Measurements from ENCODE around the gene CIB1. TPM values are rescaled to one million over a fixed set of nuclear protein-coding genes. Genes with fewer than 3 reads are reported as not detected.

CIB1 gene
- polyA plus RNA-seq, 1 of the 3 experiments (the other 2 are of a cell fraction): 87.9 TPM

DNA sequence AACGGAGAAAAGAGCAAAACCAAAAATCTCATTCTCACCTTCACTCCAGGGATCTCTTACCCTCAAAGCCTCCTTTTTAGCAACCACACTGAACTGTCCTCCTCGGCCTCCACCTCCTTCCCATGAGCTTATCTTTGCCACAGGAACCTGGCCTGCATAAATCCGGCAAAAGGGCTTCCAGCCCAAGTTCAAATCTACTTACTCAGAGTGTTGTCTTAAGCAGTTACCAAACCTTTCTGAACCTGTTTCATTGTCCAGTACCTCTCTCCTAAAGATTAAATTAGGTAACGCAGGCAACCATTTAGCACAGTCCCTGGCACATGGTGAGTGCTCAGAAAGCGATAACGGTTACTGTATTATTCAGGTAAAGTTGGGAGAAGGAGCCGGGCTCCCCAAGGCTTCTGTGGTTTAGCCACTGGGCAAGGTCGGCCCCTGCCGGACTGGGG is 777 bp downstream of the CIB1 start:
- CTCF ChIA-PET: interaction anchor here (0.8 to 5.4 kb wide), 20 partner anchors 11 to 237 kb away, joined by 3 to 35 read pairs (median 4); partner anchors contain the start of gene TTLL13
- 29% methylated on average over 6 of the region's 9 CpGs for WGBS (ENCODE audit: low lambda C conversion rate)
- Histone ChIP-seq H3K9me2 (no peaks in the 10 kb centered on the region), H4K20me1 (ENCODE audit: insufficient read depth) (no peaks in the 10 kb centered on the region), H3K9ac (peak overlapping the region; percentile 89), H2AFZ (ENCODE audit: low read depth) (no peak overlapping the region; the same call in 1 of the 2 replicates), H3K27me3 (ENCODE audit: insufficient read depth) (no peaks in the 10 kb centered on the region), H3K36me3 (replicated peaks in 1 of 2; ENCODE audit: control insufficient read depth in 1 of 2, insufficient read depth in 2 of 2, low read length in 1 of 2) (peaks cover 6 to 33% of the 10 kb centered on the region in 2 experiments), H3K79me2 (ENCODE audit: insufficient read depth) (peaks cover 26% of the 10 kb centered on the region), H3K9me3 (no peaks in the 10 kb centered on the region), H3F3A (replicated peaks; ENCODE audit: insufficient read depth) (no peaks in the 10 kb centered on the region), H3K27ac (ENCODE audit: low read depth in 2 of 2, low read length in 1 of 2) (peak overlapping the region in 1 of 2 experiments; percentile 92; a peak in 3 of 4 replicates), H3K4me1 (ENCODE audit: control insufficient read depth in 1 of 2, insufficient read depth in 2 of 2, low read depth in 1 of 2, low read length in 1 of 2) (peaks cover 5 to 9% of the 10 kb centered on the region in 2 experiments; a peak in 2 of 4 replicates), H3K4me3 (ENCODE audit: low read depth in 2 of 2, low read length in 1 of 2) (peak overlapping the region; percentile 71 to 74), H3K4me2 (peak overlapping the region; percentile 77)
- no peak for TF ChIP-seq MAX (IDR thresholded peaks at IDR 0.05; ENCODE audit: low read depth)
- no peak; the same call in 1 of the 2 replicates for TF ChIP-seq SMC3 (IDR thresholded peaks at IDR 0.05; ENCODE audit: low read depth, low read length)
- TF ChIP-seq RAD21 (IDR thresholded peaks at IDR 0.05; ENCODE audit: low read length): peak; percentile 57
- peak; percentile 52 for TF ChIP-seq CTCF (IDR thresholded peaks at IDR 0.05)
- no peak for DNase-seq
- POLR2A ChIA-PET: interaction anchor here (1.0 to 2.5 kb wide), 5 partner anchors 43 to 131 kb away, joined by 3 to 10 read pairs (median 5); partner anchors contain the start of gene IDH2

DNA sequence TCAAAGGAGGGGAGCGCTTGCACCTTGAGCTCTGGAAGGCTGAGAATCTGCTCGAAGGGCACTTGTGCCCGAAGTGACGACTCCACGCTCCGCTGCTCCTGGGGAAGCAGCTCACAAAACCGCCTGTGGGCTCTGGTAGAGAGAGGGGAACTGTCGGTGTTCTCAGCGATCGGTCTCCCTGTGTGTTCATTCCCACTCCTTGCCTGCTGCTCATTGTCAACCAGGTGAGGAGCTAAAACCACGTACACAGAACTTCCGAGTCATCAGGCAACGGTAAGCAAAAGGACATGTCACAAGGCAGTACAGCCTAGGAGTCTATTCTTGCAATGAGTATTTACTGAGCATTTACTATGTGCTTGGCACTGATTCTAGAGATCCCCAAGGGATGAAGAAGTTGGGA is 1.5 kb downstream of the CIB1 start:
- 0 out of 4 replicates have a peak overlapping the region, but pooled peaks of 1 of the 2 experiments have one; percentile 74 for H3K4me3 ChIP-seq (ENCODE audit: low read depth in 2 of 2, low read length in 1 of 2)

More for the DNA sequence above, 1.5 kb downstream of the CIB1 start:
- POLR2A ChIA-PET: interaction anchor here (1.3 to 2.5 kb wide), 3 partner anchors 58 to 130 kb away, joined by 3 to 10 read pairs (median 6); partner anchors contain the start of gene IDH2
- WGBS (ENCODE audit: low lambda C conversion rate): 88% methylated on average over 4 of the region's 13 CpGs
- Histone ChIP-seq H3K79me2 (ENCODE audit: insufficient read depth) (peaks cover 26% of the 10 kb centered on the region), H3K9me3 (no peaks in the 10 kb centered on the region), H2AFZ (ENCODE audit: low read depth) (no peak overlapping the region), H3K36me3 (replicated peaks in 1 of 2; ENCODE audit: control insufficient read depth in 1 of 2, insufficient read depth in 2 of 2, low read length in 1 of 2) (peaks cover 6 to 41% of the 10 kb centered on the region in 2 experiments), H3K27me3 (ENCODE audit: insufficient read depth) (no peaks in the 10 kb centered on the region), H3K4me2 (peak overlapping the region; percentile 77), H3K9ac (0 out of 2 replicates have a peak overlapping the region, but pooled peaks have one; percentile 89), H3K9me2 (no peaks in the 10 kb centered on the region), H3F3A (replicated peaks; ENCODE audit: insufficient read depth) (no peaks in the 10 kb centered on the region), H3K27ac (ENCODE audit: low read depth in 2 of 2, low read length in 1 of 2) (no peak overlapping the region), H3K4me1 (ENCODE audit: control insufficient read depth in 1 of 2, insufficient read depth in 2 of 2, low read depth in 1 of 2, low read length in 1 of 2) (peaks cover 5 to 9% of the 10 kb centered on the region in 2 experiments; a peak in 2 of 4 replicates), H4K20me1 (ENCODE audit: insufficient read depth) (no peaks in the 10 kb centered on the region)
- no peak for DNase-seq
- CTCF ChIA-PET: interaction anchor here (0.9 to 5.4 kb wide), 10 partner anchors 11 to 236 kb away, joined by 3 to 35 read pairs (median 9); partner anchors contain the start of gene TTLL13
- no peak for TF ChIP-seq MXI1 (IDR thresholded peaks at IDR 0.05; ENCODE audit: low read depth, low read length)

All from SK-N-SH (cell line).